Activated CD4-positive, alpha-beta T cell treated with anti-CD3 and anti-CD28 coated beads for 24 hours (primary cell): ENCODE data around the gene IKBKE.
"Not testable (repeated sequence)": the region's sequence is repeated elsewhere in the genome, so short reads cannot be mapped to it uniquely, and the experiment has no call there.

Experiments
- DNase-seq, 2 donors: peaks; one replicate each; pipeline ENCODE4 v3.0.0-alpha.2; 2020; ENCODE audit warnings: low read depth in 2 of 2

The IKBKE gene

GRCh38 chr1:206472886-206473285 lies 2.6 kb downstream of the IKBKE start:
- no peak for DNase-seq

- DNase-seq = no peak
These were observed 5.8 kb downstream of the IKBKE start for GRCh38 chr1:206476058-206476457.

GRCh38 chr1:206476591-206476990 lies 6.3 kb downstream of the IKBKE start:
- no peak for DNase-seq

GRCh38 chr1:206477110-206477509 lies 6.8 kb downstream of the IKBKE start:
- no peak for DNase-seq

GRCh38 chr1:206477581-206478380 lies 7.5 kb downstream of the IKBKE start:
- DNase-seq = no peak

- no peak for DNase-seq
These were observed 8.5 kb downstream of the IKBKE start for GRCh38 chr1:206478746-206479145.

GRCh38 chr1:206479183-206480125 lies 9.2 kb downstream of the IKBKE start:
- DNase-seq = peak; percentile 53 to 67

- DNase-seq = no peak
These were observed 9.9 kb downstream of the IKBKE start for GRCh38 chr1:206480211-206480610.

GRCh38 chr1:206482611-206483010 lies 12.3 kb downstream of the IKBKE start:
- no peak for DNase-seq

GRCh38 chr1:206483864-206484263 lies 13.6 kb downstream of the IKBKE start:
- not testable (repeated sequence) for DNase-seq

GRCh38 chr1:206484901-206485300 lies 14.6 kb downstream of the IKBKE start:
- no peak for DNase-seq

- no peak for DNase-seq
These were observed 16.9 kb downstream of the IKBKE start for GRCh38 chr1:206486995-206487788.

- no peak for DNase-seq
These were observed 17.7 kb downstream of the IKBKE start for GRCh38 chr1:206487970-206488369.

GRCh38 chr1:206488466-206488865 lies 18.2 kb downstream of the IKBKE start:
- DNase-seq = no peak

- peak; percentile 71 to 79 for DNase-seq
These were observed 19.9 kb downstream of the IKBKE start for GRCh38 chr1:206489980-206490770.

GRCh38 chr1:206490771-206491405 lies 20.6 kb downstream of the IKBKE start:
- DNase-seq = no peak

GRCh38 chr1:206491616-206492015 lies 21.3 kb downstream of the IKBKE start:
- no peak for DNase-seq

GRCh38 chr1:206492589-206492988 lies 22.3 kb downstream of the IKBKE start:
- no peak for DNase-seq

GRCh38 chr1:206493279-206493678 lies 23.0 kb downstream of the IKBKE start:
- no peak for DNase-seq

- DNase-seq = no peak
These were observed 24.8 kb downstream of the IKBKE start for GRCh38 chr1:206495011-206495461.
